ENCODE results near the gene USH2A. TPM values are rescaled to one million over a fixed set of nuclear protein-coding genes. Genes with fewer than 3 reads are reported as not detected.

Gene USH2A
- total RNA-seq, 4 donors from 2014 or later = under 0.01 to 1.9 (median under 0.01) TPM

- H3K4me3 ChIP-seq = no peak overlapping the region
- WGBS = 86% methylated on average over 4 of the region's 4 CpGs
- no peak overlapping the region for H3K27ac ChIP-seq (replicated peaks in 1 of 4)
- H3K4me1 ChIP-seq = no peaks in the 10 kb centered on the region
- no peaks in the 10 kb centered on the region for H3K36me3 ChIP-seq
- no peak for DNase-seq (ENCODE audit: extremely low spot score)
- no peaks in the 10 kb centered on the region for H3K27me3 ChIP-seq
- H3K9me3 ChIP-seq = no peaks in the 10 kb centered on the region
- intact Hi-C loops (cut with DNase I) = no loop called here
- TF ChIP-seq POLR2AphosphoS5 (IDR thresholded peaks at IDR 0.05) (no peak), POLR2A (IDR thresholded peaks at IDR 0.05; ENCODE audit: low read depth) (no peak), CTCF (IDR thresholded peaks at IDR 0.05) (no peak), EP300 (IDR thresholded peaks at IDR 0.05) (no peak)
Observed at GRCh38 chr1:216095400-216095799, 327.8 kb downstream of the USH2A start.

- no peaks in the 10 kb centered on the region for H3K27me3 ChIP-seq
- H3K27ac ChIP-seq (replicated peaks in 1 of 4) = no peak overlapping the region
- no peaks in the 10 kb centered on the region for H3K4me1 ChIP-seq
- intact Hi-C loops (cut with DNase I) = no loop called here
- H3K4me3 ChIP-seq = no peak overlapping the region
- no peaks in the 10 kb centered on the region for H3K36me3 ChIP-seq
- DNase-seq (ENCODE audit: extremely low spot score) = no peak
- TF ChIP-seq EP300 (IDR thresholded peaks at IDR 0.05) = no peak
- TF ChIP-seq POLR2AphosphoS5 (IDR thresholded peaks at IDR 0.05) = no peak
- TF ChIP-seq POLR2A (IDR thresholded peaks at IDR 0.05; ENCODE audit: low read depth) = no peak
- no peak for TF ChIP-seq CTCF (IDR thresholded peaks at IDR 0.05)
- H3K9me3 ChIP-seq = no peaks in the 10 kb centered on the region
- 86% methylated on average over 6 of the region's 6 CpGs for WGBS
Observed at GRCh38 chr1:216090556-216090955, 332.7 kb downstream of the USH2A start.

- H3K4me1 ChIP-seq = no peaks in the 10 kb centered on the region
- no peak overlapping the region for H3K27ac ChIP-seq (replicated peaks in 1 of 4)
- H3K36me3 ChIP-seq = no peaks in the 10 kb centered on the region
- no peak for DNase-seq (ENCODE audit: extremely low spot score)
- TF ChIP-seq POLR2A (IDR thresholded peaks at IDR 0.05; ENCODE audit: low read depth) = no peak
- no peak for TF ChIP-seq CTCF (IDR thresholded peaks at IDR 0.05)
- TF ChIP-seq POLR2AphosphoS5 (IDR thresholded peaks at IDR 0.05) = no peak
- no peak for TF ChIP-seq EP300 (IDR thresholded peaks at IDR 0.05)
- WGBS = 94% methylated on average over 3 of the region's 3 CpGs
- H3K9me3 ChIP-seq = no peaks in the 10 kb centered on the region
- H3K4me3 ChIP-seq = no peak overlapping the region
- intact Hi-C loops (cut with DNase I) = no loop called here
- no peaks in the 10 kb centered on the region for H3K27me3 ChIP-seq
Observed at GRCh38 chr1:216086678-216087077, 336.6 kb downstream of the USH2A start.

GRCh38 chr1:216081445-216081844 lies 341.8 kb downstream of the USH2A start:
- WGBS = 70% methylated on average over 5 of the region's 5 CpGs
- Histone ChIP-seq H3K4me3 (no peak overlapping the region), H3K4me1 (no peaks in the 10 kb centered on the region), H3K9me3 (no peaks in the 10 kb centered on the region), H3K36me3 (no peaks in the 10 kb centered on the region), H3K27me3 (no peaks in the 10 kb centered on the region), H3K27ac (replicated peaks in 1 of 4) (no peak overlapping the region)
- no peak for TF ChIP-seq EP300 (IDR thresholded peaks at IDR 0.05)
- no peak for TF ChIP-seq POLR2AphosphoS5 (IDR thresholded peaks at IDR 0.05)
- TF ChIP-seq CTCF (IDR thresholded peaks at IDR 0.05) = no peak
- no peak for TF ChIP-seq POLR2A (IDR thresholded peaks at IDR 0.05; ENCODE audit: low read depth)
- DNase-seq (ENCODE audit: extremely low spot score) = no peak
- intact Hi-C loops (cut with DNase I) = no loop called here

- no peak for DNase-seq (ENCODE audit: extremely low spot score)
- WGBS = 72% methylated on average over 2 of the region's 2 CpGs
- intact Hi-C loops (cut with DNase I) = no loop called here
- no peak overlapping the region for H3K27ac ChIP-seq (replicated peaks in 1 of 4)
- no peaks in the 10 kb centered on the region for H3K9me3 ChIP-seq
- H3K4me3 ChIP-seq = no peak overlapping the region
- no peaks in the 10 kb centered on the region for H3K27me3 ChIP-seq
- H3K4me1 ChIP-seq = no peaks in the 10 kb centered on the region
- H3K36me3 ChIP-seq = no peaks in the 10 kb centered on the region
- TF ChIP-seq EP300 (IDR thresholded peaks at IDR 0.05) (no peak), POLR2AphosphoS5 (IDR thresholded peaks at IDR 0.05) (no peak), CTCF (IDR thresholded peaks at IDR 0.05) (no peak), POLR2A (IDR thresholded peaks at IDR 0.05; ENCODE audit: low read depth) (no peak)
Observed at GRCh38 chr1:216076751-216077150, 346.5 kb downstream of the USH2A start.
